GM18867 (cell line): ENCODE measurements around the gene TMCC1.
"Not testable (repeated sequence)": the region's sequence is repeated elsewhere in the genome, so short reads cannot be mapped to it uniquely, and the experiment has no call there.

ENCODE experiments used
- ATAC-seq: cut with Tn5 transposase; IDR thresholded peaks from one replicate; pipeline ENCODE4 v1.9.1; 2021; ENCODE audit warnings: mild to moderate bottlenecking, moderate library complexity; ENCODE audit not compliant: unreplicated experiment

Gene TMCC1

GRCh38 chr3:129690406-129690805 lies 203.1 kb downstream of the TMCC1 start:
- ATAC-seq = peak; percentile 86

- no peak for ATAC-seq
Measured at GRCh38 chr3:129689036-129689435, 204.5 kb downstream of the TMCC1 start.

GRCh38 chr3:129688271-129688895 lies 205.1 kb downstream of the TMCC1 start:
- no peak for ATAC-seq

- no peak for ATAC-seq
Measured at GRCh38 chr3:129687586-129688125, 205.9 kb downstream of the TMCC1 start.

GRCh38 chr3:129686941-129687340 lies 206.6 kb downstream of the TMCC1 start:
- ATAC-seq = no peak

- no peak for ATAC-seq
Measured at GRCh38 chr3:129684270-129684669, 209.2 kb downstream of the TMCC1 start.

- ATAC-seq = no peak
Measured at GRCh38 chr3:129683201-129683600, 210.3 kb downstream of the TMCC1 start.

GRCh38 chr3:129676985-129677384 lies 216.5 kb downstream of the TMCC1 start:
- no peak for ATAC-seq

GRCh38 chr3:129674798-129675123 lies 218.8 kb downstream of the TMCC1 start:
- ATAC-seq = not testable (repeated sequence)

GRCh38 chr3:129673897-129674797 lies 219.4 kb downstream of the TMCC1 start:
- no peak for ATAC-seq

GRCh38 chr3:129673012-129673411 lies 220.5 kb downstream of the TMCC1 start:
- ATAC-seq = no peak

GRCh38 chr3:129672412-129672811 lies 221.1 kb downstream of the TMCC1 start:
- no peak for ATAC-seq

GRCh38 chr3:129665024-129665768 lies 228.3 kb downstream of the TMCC1 start:
- no peak for ATAC-seq

- no peak for ATAC-seq
Measured at GRCh38 chr3:129663930-129664646, 229.4 kb downstream of the TMCC1 start.

- no peak for ATAC-seq
Measured at GRCh38 chr3:129663045-129663446, 230.5 kb downstream of the TMCC1 start.

GRCh38 chr3:129662191-129662608 lies 231.3 kb downstream of the TMCC1 start:
- no peak for ATAC-seq

GRCh38 chr3:129661766-129662165 lies 231.7 kb downstream of the TMCC1 start:
- ATAC-seq = no peak

GRCh38 chr3:129658110-129658843 lies 235.2 kb downstream of the TMCC1 start:
- ATAC-seq = no peak

- ATAC-seq = no peak
Measured at GRCh38 chr3:129657261-129658046, 236.1 kb downstream of the TMCC1 start.
